Endodermal cell (in vitro differentiated cells): ENCODE results near the gene ITGB1. TPM values are rescaled to one million over a fixed set of nuclear protein-coding genes. Genes with fewer than 3 reads are reported as not detected.

Experiments
- DNase-seq: peaks from one replicate; pipeline ENCODE4 v3.0.0-alpha.2; 2017
- H3K27ac ChIP-seq: 2 replicates; pipeline ENCODE4 v1.5.1; 2013; ENCODE audit warnings: mild to moderate bottlenecking, low read depth, low read length, moderate library complexity
- H3K27me3 ChIP-seq: 2 replicates; pipeline ENCODE4 v1.6.1; 2013; ENCODE audit warnings: mild to moderate bottlenecking, low read length, moderate library complexity; ENCODE audit not compliant: insufficient read depth, control insufficient read depth, poor library complexity, severe bottlenecking
- H3K36me3 ChIP-seq: 2 replicates; pipeline ENCODE4 v1.7.0; 2013; ENCODE audit warnings: mild to moderate bottlenecking, low read length, moderate library complexity; ENCODE audit not compliant: control insufficient read depth, insufficient read depth
- H3K4me1 ChIP-seq: one replicate; pipeline ENCODE4 v1.7.0; 2013; ENCODE audit warnings: low read length; ENCODE audit not compliant: control insufficient read depth, insufficient read depth
- H3K4me3 ChIP-seq: 2 replicates; pipeline ENCODE4 v1.5.1; 2013; ENCODE audit warnings: mild to moderate bottlenecking, low read length, moderate library complexity
- H3K9ac ChIP-seq: 2 replicates; pipeline ENCODE4 v1.6.1; 2013; ENCODE audit warnings: mild to moderate bottlenecking, low read length, moderate library complexity; ENCODE audit not compliant: poor library complexity, severe bottlenecking; ENCODE audit errors: extremely low read depth
- H3K9me3 ChIP-seq: 2 replicates; pipeline ENCODE4 v1.6.1; 2013; ENCODE audit warnings: mild to moderate bottlenecking, low read length, moderate library complexity; ENCODE audit not compliant: control insufficient read depth
- H3K27ac Mint-ChIP-seq: 2 replicates; pipeline ENCODE4 v1.8.0; 2020; ENCODE audit warnings: mixed read lengths
- H3K27me3 Mint-ChIP-seq: 2 replicates; pipeline ENCODE4 v1.8.0; 2021; ENCODE audit warnings: mild to moderate bottlenecking, mixed read lengths; ENCODE audit not compliant: insufficient read depth
- H3K36me3 Mint-ChIP-seq: 2 replicates; pipeline ENCODE4 v1.8.0; 2020; ENCODE audit warnings: low read depth, mixed read lengths
- H3K4me1 Mint-ChIP-seq: 2 replicates; pipeline ENCODE4 v1.8.0; 2020; ENCODE audit warnings: mixed read lengths
- H3K4me3 Mint-ChIP-seq: 2 replicates; pipeline ENCODE4 v1.8.0; 2020; ENCODE audit warnings: mild to moderate bottlenecking, moderate library complexity, mixed read lengths
- H3K9me3 Mint-ChIP-seq: 2 replicates; pipeline ENCODE4 v1.8.0; 2020; ENCODE audit warnings: mild to moderate bottlenecking, mixed read lengths
- CTCF ChIP-seq: fragments of 200-600 bp; sonication (generic); conservative IDR thresholded peaks from 2 replicates; pipeline ENCODE4 v1.5.0; 2021; ENCODE audit warnings: antibody characterized with exemption, mild to moderate bottlenecking
- WGBS, 2 experiments: methylation state at CpG; one replicate each; pipeline versions ENCODE4 v1.1.5 to v1.1.7; 2013; ENCODE audit warnings: missing lambda C conversion rate in 2 of 2, mixed read lengths in 1 of 2; ENCODE audit not compliant: insufficient coverage in 1 of 2, insufficient read length in 1 of 2; 5-methylcytosine and 5-hydroxymethylcytosine counted together
- total RNA-seq, 2 donors: library from RNA; stranded (reverse); fragmentation: NEBNext Ultra II Directional in 1 of 2; extraction: Animal tissue kit (Norgen Biotek cat#: 25700) in 1 of 2; gene quantifications; 2 replicates in 1 of 2; 3 replicates in 1 of 2; pipeline ENCODE4 v1.2.1, GENCODE V29; 2021

ITGB1 gene
- total RNA-seq, 2 donors from 2014 or later, result 239 to 285 TPM

DNA sequence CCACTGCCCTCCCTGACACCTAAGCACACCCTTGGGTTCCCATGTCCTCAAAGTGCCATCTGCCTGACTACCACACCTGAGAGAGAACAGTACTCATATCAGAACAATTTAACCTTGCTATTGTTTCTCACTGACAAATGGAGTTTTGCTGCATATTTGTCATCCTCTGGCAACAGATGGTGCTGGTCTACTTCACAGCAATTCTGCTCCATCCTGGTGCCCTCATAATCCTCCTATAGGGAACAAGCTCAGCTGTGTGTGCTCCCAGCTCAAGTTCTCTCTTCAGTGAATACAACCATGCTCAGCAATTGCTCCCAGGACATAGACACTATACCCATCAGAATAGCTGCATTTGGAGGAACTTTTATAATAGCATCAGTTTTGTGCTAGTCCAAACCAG, 32.8 kb upstream of the ITGB1 start:
- Mint-ChIP-seq H3K9me3 (peaks cover 34% of the 10 kb centered on the region), H3K27me3 (no peaks in the 10 kb centered on the region), H3K4me3 (no peak overlapping the region), H3K4me1 (peaks cover 12% of the 10 kb centered on the region), H3K27ac (no peak overlapping the region), H3K36me3 (peaks cover 4% of the 10 kb centered on the region)
- Histone ChIP-seq H3K4me3 (no peak overlapping the region), H3K36me3 (no peaks in the 10 kb centered on the region), H3K27ac (no peak overlapping the region), H3K4me1 (no peaks in the 10 kb centered on the region), H3K27me3 (no peaks in the 10 kb centered on the region), H3K9ac (no peak overlapping the region), H3K9me3 (peaks cover 23% of the 10 kb centered on the region)
- DNase-seq, result no peak
- TF ChIP-seq CTCF, result no peak

GRCh38 chr10:32988604-32989003, 30.6 kb upstream of the ITGB1 start:
- Histone ChIP-seq H3K27me3 (no peaks in the 10 kb centered on the region), H3K27ac (no peak overlapping the region), H3K4me1 (peaks cover 1% of the 10 kb centered on the region), H3K36me3 (no peaks in the 10 kb centered on the region), H3K4me3 (no peak overlapping the region), H3K9me3 (peaks cover 20% of the 10 kb centered on the region), H3K9ac (no peak overlapping the region)
- no peak overlapping the region for H3K27ac Mint-ChIP-seq
- H3K4me3 Mint-ChIP-seq, result no peak overlapping the region
- peaks cover 28% of the 10 kb centered on the region for H3K9me3 Mint-ChIP-seq
- 100% methylated on average over 1 of the region's 3 CpGs; no CpG with 5 or more reads in 1 of the 2 experiments for WGBS, 2 experiments
- H3K4me1 Mint-ChIP-seq, result peaks cover 13% of the 10 kb centered on the region
- no peak for DNase-seq
- no peak for TF ChIP-seq CTCF
- peaks cover 4% of the 10 kb centered on the region for H3K36me3 Mint-ChIP-seq
- H3K27me3 Mint-ChIP-seq, result no peaks in the 10 kb centered on the region

GRCh38 chr10:32987172-32987571, 29.1 kb upstream of the ITGB1 start:
- Mint-ChIP-seq H3K27ac (no peak overlapping the region), H3K36me3 (peaks cover 4% of the 10 kb centered on the region), H3K9me3 (peaks cover 22% of the 10 kb centered on the region), H3K27me3 (no peaks in the 10 kb centered on the region), H3K4me3 (no peak overlapping the region), H3K4me1 (peaks cover 27% of the 10 kb centered on the region)
- H3K4me3 ChIP-seq, result no peak overlapping the region
- H3K9me3 ChIP-seq, result peaks cover 13% of the 10 kb centered on the region
- H3K27me3 ChIP-seq, result no peaks in the 10 kb centered on the region
- H3K36me3 ChIP-seq, result no peaks in the 10 kb centered on the region
- TF ChIP-seq CTCF, result no peak
- peaks cover 10% of the 10 kb centered on the region for H3K4me1 ChIP-seq
- H3K9ac ChIP-seq, result no peak overlapping the region
- H3K27ac ChIP-seq, result no peak overlapping the region
- DNase-seq, result no peak
- 97 to 100% methylated on average over 1 of the region's 1 CpG for WGBS, 2 experiments
